Measurements from ENCODE around the gene GPR107.

Gene GPR107

DNA sequence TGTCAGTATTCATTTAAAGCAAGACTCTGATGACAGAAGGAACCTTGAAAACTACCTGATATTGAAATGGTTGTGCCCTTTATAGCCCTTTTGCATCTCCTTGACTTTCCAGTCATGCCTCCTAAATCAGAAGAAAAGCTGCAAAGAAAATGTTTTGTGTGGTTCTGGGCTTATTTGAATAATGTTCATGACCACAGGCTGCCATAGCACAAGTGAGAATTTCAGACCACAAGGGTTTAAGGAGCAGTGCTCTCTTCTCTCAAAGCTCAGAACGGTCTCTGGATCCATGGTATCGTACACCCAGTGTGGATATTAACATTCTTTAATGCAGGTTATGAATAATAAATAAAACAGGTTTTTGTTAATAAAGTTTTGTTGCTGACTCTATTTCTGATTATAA is 54.2 kb downstream of the GPR107 start:
- TF ChIP-seq, protein P1, sequence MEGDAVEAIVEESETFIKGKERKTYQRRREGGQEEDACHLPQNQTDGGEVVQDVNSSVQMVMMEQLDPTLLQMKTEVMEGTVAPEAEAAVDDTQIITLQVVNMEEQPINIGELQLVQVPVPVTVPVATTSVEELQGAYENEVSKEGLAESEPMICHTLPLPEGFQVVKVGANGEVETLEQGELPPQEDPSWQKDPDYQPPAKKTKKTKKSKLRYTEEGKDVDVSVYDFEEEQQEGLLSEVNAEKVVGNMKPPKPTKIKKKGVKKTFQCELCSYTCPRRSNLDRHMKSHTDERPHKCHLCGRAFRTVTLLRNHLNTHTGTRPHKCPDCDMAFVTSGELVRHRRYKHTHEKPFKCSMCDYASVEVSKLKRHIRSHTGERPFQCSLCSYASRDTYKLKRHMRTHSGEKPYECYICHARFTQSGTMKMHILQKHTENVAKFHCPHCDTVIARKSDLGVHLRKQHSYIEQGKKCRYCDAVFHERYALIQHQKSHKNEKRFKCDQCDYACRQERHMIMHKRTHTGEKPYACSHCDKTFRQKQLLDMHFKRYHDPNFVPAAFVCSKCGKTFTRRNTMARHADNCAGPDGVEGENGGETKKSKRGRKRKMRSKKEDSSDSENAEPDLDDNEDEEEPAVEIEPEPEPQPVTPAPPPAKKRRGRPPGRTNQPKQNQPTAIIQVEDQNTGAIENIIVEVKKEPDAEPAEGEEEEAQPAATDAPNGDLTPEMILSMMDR (conservative IDR thresholded peaks at IDR 0.05; ENCODE audit: low read depth, low read length) = no peak
- Histone ChIP-seq H3K9ac (no peak overlapping the region), H4K20me1 (ENCODE audit: insufficient read depth) (no peaks in the 10 kb centered on the region), H3K79me2 (ENCODE audit: insufficient read depth, low read depth) (no peaks in the 10 kb centered on the region), H3K4me2 (no peak overlapping the region), H3K4me1 (ENCODE audit: low read depth, poor library complexity, severe bottlenecking) (peaks cover 7% of the 10 kb centered on the region), H3K27ac (no peak overlapping the region), H2AFZ (ENCODE audit: low read depth) (no peak overlapping the region), H3K36me3 (ENCODE audit: insufficient read depth) (no peaks in the 10 kb centered on the region), H3K27me3 (ENCODE audit: insufficient read depth, low read depth) (no peaks in the 10 kb centered on the region), H3K4me3 (IDR thresholded peaks at IDR 0.05; ENCODE audit: insufficient read depth, low read depth, low read length) (no peak overlapping the region)

DNA sequence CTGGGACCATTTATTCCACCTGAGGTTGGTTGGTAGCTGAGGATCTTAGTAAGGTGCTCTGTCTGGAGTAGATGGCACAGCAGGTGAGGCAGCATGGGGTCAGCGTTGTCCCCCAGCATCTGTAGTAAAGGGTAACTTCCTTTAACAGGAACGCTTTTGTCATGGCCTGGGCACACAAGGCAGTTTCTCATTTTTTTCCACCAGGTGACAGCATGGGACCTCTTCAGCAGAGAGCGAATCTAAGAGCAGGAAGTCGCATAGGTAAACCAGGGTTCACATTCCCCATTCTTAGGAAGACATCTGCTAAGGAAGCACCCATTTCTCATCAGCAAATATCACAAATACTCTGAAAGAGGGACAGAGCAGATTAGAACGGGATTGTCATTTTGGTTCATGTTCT is 56.5 kb downstream of the GPR107 start:
- Histone ChIP-seq H3K36me3 (ENCODE audit: insufficient read depth) (no peaks in the 10 kb centered on the region), H3K27ac (no peak overlapping the region), H3K9ac (no peak overlapping the region), H3K27me3 (ENCODE audit: insufficient read depth, low read depth) (no peaks in the 10 kb centered on the region), H2AFZ (ENCODE audit: low read depth) (no peak overlapping the region), H3K4me1 (ENCODE audit: low read depth, poor library complexity, severe bottlenecking) (peaks cover 7% of the 10 kb centered on the region), H4K20me1 (ENCODE audit: insufficient read depth) (no peaks in the 10 kb centered on the region), H3K4me3 (IDR thresholded peaks at IDR 0.05; ENCODE audit: insufficient read depth, low read depth, low read length) (no peak overlapping the region), H3K79me2 (ENCODE audit: insufficient read depth, low read depth) (no peaks in the 10 kb centered on the region), H3K4me2 (no peak overlapping the region)
- TF ChIP-seq, protein P1 (conservative IDR thresholded peaks at IDR 0.05; ENCODE audit: low read depth, low read length) = no peak

DNA sequence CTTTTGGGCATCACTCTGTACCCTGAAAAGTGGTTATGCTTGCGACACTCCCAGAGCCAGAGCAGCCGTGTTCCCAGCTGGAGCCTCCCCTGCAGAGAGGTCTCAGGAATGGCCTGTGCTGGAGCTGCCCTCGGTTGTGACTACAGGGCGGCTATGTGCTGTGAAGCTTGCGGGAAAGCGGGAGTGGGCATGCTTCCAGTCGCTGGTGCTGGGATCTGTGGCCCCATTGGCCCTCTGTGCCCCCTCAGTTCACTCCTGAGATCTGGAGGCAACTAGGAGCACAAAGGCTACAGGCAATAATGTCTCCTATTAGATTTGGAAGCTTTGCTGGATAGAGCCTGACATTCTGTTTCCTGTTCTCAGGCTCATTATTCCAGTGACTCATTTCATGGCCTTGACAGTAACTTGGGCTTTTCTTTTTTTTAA is 56.9 kb downstream of the GPR107 start:
- no peaks in the 10 kb centered on the region for H4K20me1 ChIP-seq (ENCODE audit: insufficient read depth)
- no peak overlapping the region for H3K4me2 ChIP-seq
- no peak overlapping the region for H3K4me3 ChIP-seq (IDR thresholded peaks at IDR 0.05; ENCODE audit: insufficient read depth, low read depth, low read length)
- no peak overlapping the region for H3K9ac ChIP-seq
- TF ChIP-seq, protein P1 (conservative IDR thresholded peaks at IDR 0.05; ENCODE audit: low read depth, low read length) = no peak
- no peak overlapping the region for H2AFZ ChIP-seq (ENCODE audit: low read depth)
- H3K27me3 ChIP-seq (ENCODE audit: insufficient read depth, low read depth) = no peaks in the 10 kb centered on the region
- H3K4me1 ChIP-seq (ENCODE audit: low read depth, poor library complexity, severe bottlenecking) = peaks cover 7% of the 10 kb centered on the region
- no peaks in the 10 kb centered on the region for H3K36me3 ChIP-seq (ENCODE audit: insufficient read depth)
- H3K79me2 ChIP-seq (ENCODE audit: insufficient read depth, low read depth) = no peaks in the 10 kb centered on the region
- H3K27ac ChIP-seq = no peak overlapping the region

DNA sequence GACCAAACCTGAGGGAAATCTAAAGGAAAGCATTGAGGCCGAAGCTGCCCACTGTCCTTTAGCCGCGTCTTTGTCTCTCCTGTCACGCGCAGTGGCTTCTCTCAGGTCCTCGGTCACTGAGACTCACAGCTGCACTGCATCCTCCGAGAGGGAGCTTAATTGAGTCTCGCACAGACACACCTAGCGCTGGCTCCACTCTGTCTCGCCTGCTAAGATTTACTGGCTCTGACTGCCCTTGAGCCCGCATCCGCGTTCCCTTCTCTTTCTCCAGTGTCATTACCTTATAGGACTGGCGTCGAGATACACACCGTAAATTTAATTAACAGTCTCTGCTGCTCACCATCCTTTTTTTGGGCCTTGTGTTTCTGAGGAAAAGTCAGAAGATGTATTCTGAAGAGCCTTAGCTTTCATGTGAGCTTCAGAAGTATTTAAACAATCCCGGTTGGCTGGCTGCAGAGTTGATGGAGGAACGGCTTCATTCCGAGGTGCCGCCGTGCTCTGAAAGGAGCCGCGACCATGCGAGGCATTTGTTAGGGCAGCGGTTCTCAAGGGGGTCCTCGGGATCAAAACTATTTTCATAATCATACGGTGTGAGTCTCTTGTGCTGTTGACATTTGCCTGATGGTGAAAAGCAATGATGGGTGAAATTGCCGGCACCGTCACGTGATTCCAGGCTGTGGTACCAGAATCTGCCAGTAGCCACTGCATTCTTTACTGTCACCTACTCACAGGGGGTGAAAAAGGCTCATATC is 58.3 kb downstream of the GPR107 start:
- Histone ChIP-seq H3K9ac (no peak overlapping the region), H4K20me1 (ENCODE audit: insufficient read depth) (no peaks in the 10 kb centered on the region), H3K4me3 (IDR thresholded peaks at IDR 0.05; ENCODE audit: insufficient read depth, low read depth, low read length) (no peak overlapping the region), H3K4me2 (no peak overlapping the region), H3K4me1 (ENCODE audit: low read depth, poor library complexity, severe bottlenecking) (peaks cover 7% of the 10 kb centered on the region), H3K27me3 (ENCODE audit: insufficient read depth, low read depth) (no peaks in the 10 kb centered on the region), H3K79me2 (ENCODE audit: insufficient read depth, low read depth) (no peaks in the 10 kb centered on the region), H2AFZ (ENCODE audit: low read depth) (no peak overlapping the region), H3K27ac (no peak overlapping the region), H3K36me3 (ENCODE audit: insufficient read depth) (no peaks in the 10 kb centered on the region)
- TF ChIP-seq, protein P1 (conservative IDR thresholded peaks at IDR 0.05; ENCODE audit: low read depth, low read length) = no peak

Measured in KMS-11 (cell line).